ENCODE measurements around the gene KLHL13. TPM values are rescaled to one million over a fixed set of nuclear protein-coding genes. Genes with fewer than 3 reads are reported as not detected.

The KLHL13 gene, protein sequence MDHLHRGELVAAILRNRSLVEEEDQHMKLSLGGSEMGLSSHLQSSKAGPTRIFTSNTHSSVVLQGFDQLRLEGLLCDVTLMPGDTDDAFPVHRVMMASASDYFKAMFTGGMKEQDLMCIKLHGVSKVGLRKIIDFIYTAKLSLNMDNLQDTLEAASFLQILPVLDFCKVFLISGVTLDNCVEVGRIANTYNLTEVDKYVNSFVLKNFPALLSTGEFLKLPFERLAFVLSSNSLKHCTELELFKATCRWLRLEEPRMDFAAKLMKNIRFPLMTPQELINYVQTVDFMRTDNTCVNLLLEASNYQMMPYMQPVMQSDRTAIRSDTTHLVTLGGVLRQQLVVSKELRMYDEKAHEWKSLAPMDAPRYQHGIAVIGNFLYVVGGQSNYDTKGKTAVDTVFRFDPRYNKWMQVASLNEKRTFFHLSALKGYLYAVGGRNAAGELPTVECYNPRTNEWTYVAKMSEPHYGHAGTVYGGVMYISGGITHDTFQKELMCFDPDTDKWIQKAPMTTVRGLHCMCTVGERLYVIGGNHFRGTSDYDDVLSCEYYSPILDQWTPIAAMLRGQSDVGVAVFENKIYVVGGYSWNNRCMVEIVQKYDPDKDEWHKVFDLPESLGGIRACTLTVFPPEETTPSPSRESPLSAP
- under 1 TPM in 1 of 2 experiments, not detected in 1; 0.08 TPM for total RNA-seq

DNA sequence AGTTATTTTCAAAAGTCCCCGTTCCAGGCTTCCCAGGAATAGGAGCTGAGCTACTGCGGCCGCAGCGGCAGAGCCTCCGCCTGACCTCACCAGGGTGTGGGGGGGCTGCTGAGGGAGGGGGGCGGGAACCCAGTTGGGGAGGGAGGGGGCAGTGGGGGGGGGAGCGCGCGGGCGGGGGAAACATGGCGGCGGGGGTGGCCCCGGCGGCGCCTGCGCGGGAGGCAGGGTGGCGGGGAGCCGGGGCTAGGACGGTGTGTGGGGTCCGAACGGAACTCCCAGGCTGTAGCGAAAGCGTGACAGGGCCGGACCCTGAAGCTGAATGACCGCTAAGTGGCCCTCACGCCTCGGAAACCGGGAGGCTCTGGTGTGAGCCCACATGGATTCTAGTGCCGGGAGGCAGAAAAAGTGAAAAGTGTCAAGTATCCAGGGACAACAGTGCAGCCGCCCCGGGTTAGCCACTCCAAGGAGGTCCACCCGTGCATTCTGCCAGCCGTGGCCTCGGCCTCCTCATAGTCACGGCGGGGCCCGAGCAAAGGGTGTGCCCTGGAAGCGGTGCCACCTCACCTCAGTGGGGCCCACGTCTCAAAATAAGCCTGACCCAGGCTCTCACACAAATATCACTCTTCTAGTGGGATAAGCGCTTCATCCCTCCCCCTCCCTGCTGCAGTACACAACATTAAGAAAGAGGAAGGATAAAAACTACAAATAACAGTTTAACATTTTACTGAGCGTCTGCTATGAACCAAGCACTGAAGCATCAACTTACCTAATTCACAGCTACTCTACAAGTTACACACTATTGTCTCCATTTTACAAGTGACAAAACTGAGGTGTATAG lies at the start of gene KLHL13:
Gene KLHL13 (minus strand): TSS at position 98 of the 838 bp plus-strand sequence. CDS start 88,337 bp downstream, outside the sequence.

Other genes with a start within 250 kb of the KLHL13 start
- gene WDR44, start 229.3 kb upstream of the KLHL13 start, total RNA-seq, result 10 to 100 TPM; 15.9 to 16.7 TPM